SK-N-SH treated with all-trans-retinoic acid at 6 μM for 48 hours (cell line): ENCODE results near the gene SGCA.

Source experiments
- ATAC-seq: fragments of 200-7000 bp; cut with Tn5 transposase; 3 replicates; pipeline ENCODE4 v1.9.1; 2020; ENCODE audit warnings: mild to moderate bottlenecking, moderate library complexity
- ARNTL ChIP-seq: fragments of 450-650 bp; formaldehyde crosslinking; IDR thresholded peaks from 2 replicates; pipeline ENCODE4 v1.5.0; 2020; ENCODE audit warnings: low read depth, mild to moderate bottlenecking, moderate library complexity, borderline replicate concordance
- BACH2 ChIP-seq: fragments of 250-450 bp; sonication (Bioruptor Pico); IDR thresholded peaks from 2 replicates; pipeline ENCODE4 v1.9.0; 2021; ENCODE audit warnings: mild to moderate bottlenecking, borderline replicate concordance
- CSDC2 ChIP-seq: fragments of 250-450 bp; sonication (Bioruptor Pico); IDR thresholded peaks from 2 replicates; pipeline ENCODE4 v1.5.0; 2020; ENCODE audit warnings: mild to moderate bottlenecking, moderate library complexity
- CSRNP3 ChIP-seq: fragments of 250-450 bp; sonication (Bioruptor Pico); IDR thresholded peaks from 2 replicates; pipeline ENCODE4 v1.5.1; 2021; ENCODE audit warnings: mild to moderate bottlenecking, moderate library complexity
- GLIS3 ChIP-seq: fragments of 250-450 bp; sonication (Bioruptor Pico); IDR thresholded peaks from 2 replicates; pipeline ENCODE4 v1.5.0; 2020; ENCODE audit warnings: mild to moderate bottlenecking, moderate library complexity
- ISL1 ChIP-seq: fragments of 250-450 bp; sonication (Bioruptor Pico); IDR thresholded peaks from 2 replicates; pipeline ENCODE4 v2.1.2; 2022; ENCODE audit warnings: mild to moderate bottlenecking, moderate library complexity
- OSR1 ChIP-seq: fragments of 250-450 bp; sonication (Bioruptor Pico); IDR thresholded peaks from 2 replicates; pipeline ENCODE4 v1.8.0; 2022; ENCODE audit warnings: moderate library complexity, mild to moderate bottlenecking, inconsistent platforms
- PPARA ChIP-seq: fragments of 250-450 bp; sonication (Bioruptor Pico); IDR thresholded peaks from 2 replicates; pipeline ENCODE4 v1.5.0; 2020; ENCODE audit warnings: mild to moderate bottlenecking, borderline replicate concordance
- RARB ChIP-seq: fragments of 250-450 bp; sonication (Bioruptor Pico); IDR thresholded peaks from 2 replicates; pipeline ENCODE4 v1.8.0; 2021; ENCODE audit warnings: mild to moderate bottlenecking, moderate library complexity
- SNAI2 ChIP-seq: fragments of 250-450 bp; sonication (Bioruptor Pico); IDR thresholded peaks from 2 replicates; pipeline ENCODE4 v1.5.0; 2020; ENCODE audit warnings: mild to moderate bottlenecking, moderate library complexity
- TCF4 ChIP-seq: fragments of 250-450 bp; sonication (Bioruptor Pico); IDR thresholded peaks from 2 replicates; pipeline ENCODE4 v1.8.0; 2021; ENCODE audit warnings: mild to moderate bottlenecking, moderate library complexity, borderline replicate concordance
- TOX ChIP-seq: fragments of 250-450 bp; sonication (Bioruptor Pico); IDR thresholded peaks from 2 replicates; pipeline ENCODE4 v1.8.0; 2021; ENCODE audit warnings: mild to moderate bottlenecking, moderate library complexity, borderline replicate concordance
- ZC3H10 ChIP-seq: fragments of 250-450 bp; sonication (Bioruptor Pico); IDR thresholded peaks from 2 replicates; pipeline ENCODE4 v1.5.1; 2021; ENCODE audit warnings: mild to moderate bottlenecking, moderate library complexity
- ZFP3 ChIP-seq: fragments of 250-450 bp; sonication (Bioruptor Pico); IDR thresholded peaks from 2 replicates; pipeline ENCODE4 v1.5.0; 2020; ENCODE audit warnings: mild to moderate bottlenecking, moderate library complexity
- ZFP30 ChIP-seq: fragments of 450-650 bp; formaldehyde crosslinking; IDR thresholded peaks from 2 replicates; pipeline ENCODE4 v1.5.0; 2022; ENCODE audit warnings: mild to moderate bottlenecking, moderate library complexity
- ZNF565 ChIP-seq: fragments of 450-650 bp; formaldehyde crosslinking; conservative IDR thresholded peaks from 2 replicates; pipeline ENCODE4 v1.5.0; 2020; ENCODE audit warnings: low read depth, mild to moderate bottlenecking, moderate library complexity
- ZNF70 ChIP-seq: fragments of 450-650 bp; formaldehyde crosslinking; IDR thresholded peaks from 2 replicates; pipeline ENCODE4 v1.5.0; 2020; ENCODE audit warnings: mild to moderate bottlenecking, moderate library complexity
- ZNF8 ChIP-seq: fragments of 450-650 bp; formaldehyde crosslinking; IDR thresholded peaks from 2 replicates; pipeline ENCODE4 v1.5.0; 2020; ENCODE audit warnings: mild to moderate bottlenecking, moderate library complexity
- TF ChIP-seq, protein P1 (sequence below): fragments of 250-450 bp; sonication (Bioruptor Pico); IDR thresholded peaks from 2 replicates; pipeline ENCODE4 v1.5.0; 2020; ENCODE audit warnings: mild to moderate bottlenecking, moderate library complexity
- TF ChIP-seq, protein P2 (sequence below): fragments of 250-450 bp; sonication (Bioruptor Pico); IDR thresholded peaks from 2 replicates; pipeline ENCODE4 v1.8.0; 2021; ENCODE audit warnings: low read depth, mild to moderate bottlenecking, moderate library complexity, borderline replicate concordance
- TF ChIP-seq, protein P3 (sequence below): fragments of 250-450 bp; sonication (Bioruptor Pico); IDR thresholded peaks from 2 replicates; pipeline ENCODE4 v1.8.0; 2020; ENCODE audit warnings: mild to moderate bottlenecking, moderate library complexity, borderline replicate concordance

Gene SGCA

DNA sequence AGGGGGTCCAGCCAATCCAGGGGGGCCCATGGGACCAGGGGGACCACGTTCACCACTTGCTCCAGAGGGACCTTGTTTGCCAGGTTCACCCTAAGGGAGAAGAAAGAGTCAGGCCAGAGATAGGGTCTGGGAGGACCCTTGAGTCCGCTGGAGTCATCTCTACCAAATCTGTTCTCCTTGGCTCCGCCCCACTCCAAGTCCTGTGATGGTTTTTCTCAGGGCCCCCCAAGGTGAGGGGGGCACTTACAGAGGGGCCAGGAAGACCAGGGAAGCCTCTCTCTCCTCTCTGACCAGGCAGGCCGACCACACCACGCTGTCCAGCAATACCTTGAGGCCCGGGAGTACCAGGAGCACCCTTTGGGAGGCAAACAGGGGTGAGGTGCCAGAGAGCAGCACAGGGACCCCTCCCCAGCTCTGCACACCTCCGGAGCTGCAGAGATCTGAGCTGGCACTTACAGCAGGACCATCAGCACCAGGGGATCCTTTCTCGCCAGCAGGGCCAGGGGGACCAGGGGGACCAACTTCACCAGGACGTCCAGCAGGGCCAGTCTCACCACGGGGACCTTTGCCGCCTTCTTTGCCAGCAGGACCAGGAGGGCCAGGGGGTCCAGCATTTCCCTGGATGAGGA, 23.2 kb downstream of the SGCA start:
- no peak for TF ChIP-seq BACH2 (CRISPR knock-in tag)
- TF ChIP-seq ZFP3 (CRISPR knock-in tag) = no peak
- TF ChIP-seq RARB (CRISPR knock-in tag) = no peak
- TF ChIP-seq, protein P1, sequence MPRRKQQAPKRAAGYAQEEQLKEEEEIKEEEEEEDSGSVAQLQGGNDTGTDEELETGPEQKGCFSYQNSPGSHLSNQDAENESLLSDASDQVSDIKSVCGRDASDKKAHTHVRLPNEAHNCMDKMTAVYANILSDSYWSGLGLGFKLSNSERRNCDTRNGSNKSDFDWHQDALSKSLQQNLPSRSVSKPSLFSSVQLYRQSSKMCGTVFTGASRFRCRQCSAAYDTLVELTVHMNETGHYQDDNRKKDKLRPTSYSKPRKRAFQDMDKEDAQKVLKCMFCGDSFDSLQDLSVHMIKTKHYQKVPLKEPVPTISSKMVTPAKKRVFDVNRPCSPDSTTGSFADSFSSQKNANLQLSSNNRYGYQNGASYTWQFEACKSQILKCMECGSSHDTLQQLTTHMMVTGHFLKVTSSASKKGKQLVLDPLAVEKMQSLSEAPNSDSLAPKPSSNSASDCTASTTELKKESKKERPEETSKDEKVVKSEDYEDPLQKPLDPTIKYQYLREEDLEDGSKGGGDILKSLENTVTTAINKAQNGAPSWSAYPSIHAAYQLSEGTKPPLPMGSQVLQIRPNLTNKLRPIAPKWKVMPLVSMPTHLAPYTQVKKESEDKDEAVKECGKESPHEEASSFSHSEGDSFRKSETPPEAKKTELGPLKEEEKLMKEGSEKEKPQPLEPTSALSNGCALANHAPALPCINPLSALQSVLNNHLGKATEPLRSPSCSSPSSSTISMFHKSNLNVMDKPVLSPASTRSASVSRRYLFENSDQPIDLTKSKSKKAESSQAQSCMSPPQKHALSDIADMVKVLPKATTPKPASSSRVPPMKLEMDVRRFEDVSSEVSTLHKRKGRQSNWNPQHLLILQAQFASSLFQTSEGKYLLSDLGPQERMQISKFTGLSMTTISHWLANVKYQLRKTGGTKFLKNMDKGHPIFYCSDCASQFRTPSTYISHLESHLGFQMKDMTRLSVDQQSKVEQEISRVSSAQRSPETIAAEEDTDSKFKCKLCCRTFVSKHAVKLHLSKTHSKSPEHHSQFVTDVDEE (CRISPR knock-in tag) = no peak
- TF ChIP-seq CSRNP3 = no peak
- TF ChIP-seq, protein P2, sequence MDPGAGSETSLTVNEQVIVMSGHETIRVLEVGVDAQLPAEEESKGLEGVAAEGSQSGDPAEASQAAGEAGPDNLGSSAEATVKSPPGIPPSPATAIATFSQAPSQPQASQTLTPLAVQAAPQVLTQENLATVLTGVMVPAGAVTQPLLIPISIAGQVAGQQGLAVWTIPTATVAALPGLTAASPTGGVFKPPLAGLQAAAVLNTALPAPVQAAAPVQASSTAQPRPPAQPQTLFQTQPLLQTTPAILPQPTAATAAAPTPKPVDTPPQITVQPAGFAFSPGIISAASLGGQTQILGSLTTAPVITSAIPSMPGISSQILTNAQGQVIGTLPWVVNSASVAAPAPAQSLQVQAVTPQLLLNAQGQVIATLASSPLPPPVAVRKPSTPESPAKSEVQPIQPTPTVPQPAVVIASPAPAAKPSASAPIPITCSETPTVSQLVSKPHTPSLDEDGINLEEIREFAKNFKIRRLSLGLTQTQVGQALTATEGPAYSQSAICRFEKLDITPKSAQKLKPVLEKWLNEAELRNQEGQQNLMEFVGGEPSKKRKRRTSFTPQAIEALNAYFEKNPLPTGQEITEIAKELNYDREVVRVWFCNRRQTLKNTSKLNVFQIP (CRISPR knock-in tag) = no peak
- TF ChIP-seq PPARA = no peak
- TF ChIP-seq, protein P3, sequence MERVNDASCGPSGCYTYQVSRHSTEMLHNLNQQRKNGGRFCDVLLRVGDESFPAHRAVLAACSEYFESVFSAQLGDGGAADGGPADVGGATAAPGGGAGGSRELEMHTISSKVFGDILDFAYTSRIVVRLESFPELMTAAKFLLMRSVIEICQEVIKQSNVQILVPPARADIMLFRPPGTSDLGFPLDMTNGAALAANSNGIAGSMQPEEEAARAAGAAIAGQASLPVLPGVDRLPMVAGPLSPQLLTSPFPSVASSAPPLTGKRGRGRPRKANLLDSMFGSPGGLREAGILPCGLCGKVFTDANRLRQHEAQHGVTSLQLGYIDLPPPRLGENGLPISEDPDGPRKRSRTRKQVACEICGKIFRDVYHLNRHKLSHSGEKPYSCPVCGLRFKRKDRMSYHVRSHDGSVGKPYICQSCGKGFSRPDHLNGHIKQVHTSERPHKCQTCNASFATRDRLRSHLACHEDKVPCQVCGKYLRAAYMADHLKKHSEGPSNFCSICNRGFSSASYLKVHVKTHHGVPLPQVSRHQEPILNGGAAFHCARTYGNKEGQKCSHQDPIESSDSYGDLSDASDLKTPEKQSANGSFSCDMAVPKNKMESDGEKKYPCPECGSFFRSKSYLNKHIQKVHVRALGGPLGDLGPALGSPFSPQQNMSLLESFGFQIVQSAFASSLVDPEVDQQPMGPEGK (CRISPR knock-in tag) = no peak
- no peak for TF ChIP-seq CSDC2 (CRISPR knock-in tag)
- TF ChIP-seq TOX (CRISPR knock-in tag) = no peak
- no peak for TF ChIP-seq ZNF565 (CRISPR knock-in tag)
- no peak for TF ChIP-seq OSR1 (CRISPR knock-in tag)
- no peak for TF ChIP-seq ZFP30 (CRISPR knock-in tag)
- TF ChIP-seq GLIS3 = no peak
- no peak for ATAC-seq

GRCh38 chr17:50189550-50190292, 23.9 kb downstream of the SGCA start:
- no peak for ATAC-seq
- TF ChIP-seq ARNTL (CRISPR knock-in tag) (no peak), OSR1 (CRISPR knock-in tag) (no peak), SNAI2 (CRISPR knock-in tag) (no peak), ZNF70 (CRISPR knock-in tag) (no peak), ZNF8 (CRISPR knock-in tag) (no peak), PPARA (no peak), ISL1 (CRISPR knock-in tag) (no peak), TOX (CRISPR knock-in tag) (no peak), CSRNP3 (no peak), GLIS3 (no peak), ZC3H10 (CRISPR knock-in tag) (no peak), RARB (CRISPR knock-in tag) (no peak), TCF4 (no peak)
- TF ChIP-seq, protein P2 (CRISPR knock-in tag) = no peak
- TF ChIP-seq, protein P1 (CRISPR knock-in tag) = no peak
- TF ChIP-seq, protein P3 (CRISPR knock-in tag) = no peak
